Liver (tissue), 9 donors: ENCODE results near the gene EXOC3L1. TPM values are rescaled to one million over a fixed set of nuclear protein-coding genes. Genes with fewer than 3 reads are reported as not detected.

Experiments used
- DNase-seq: peaks from one replicate; pipeline ENCODE4 v3.0.0-alpha.2; 2017; ENCODE audit warnings: low spot score
- H3K27ac ChIP-seq, 2 donors: one replicate each; pipeline ENCODE4 v1.7.0; 2013; ENCODE audit warnings: inconsistent platforms in 2 of 2, low read length in 2 of 2, control low read depth in 1 of 2, low read depth in 1 of 2, mild to moderate bottlenecking in 1 of 2
- H3K27me3 ChIP-seq, 4 donors: one replicate each; pipeline versions ENCODE4 v1.6.1 to v1.7.0; 2013; ENCODE audit warnings: low read length in 3 of 4, inconsistent platforms in 1 of 4, mild to moderate bottlenecking in 1 of 4, moderate library complexity in 1 of 4; ENCODE audit not compliant: control insufficient read depth in 4 of 4, insufficient read depth in 4 of 4
- H3K36me3 ChIP-seq, 4 donors: one replicate each; pipeline versions ENCODE4 v1.6.1 to v1.7.0; 2013; ENCODE audit warnings: low read length in 3 of 4, mild to moderate bottlenecking in 3 of 4, low read depth in 1 of 4, moderate library complexity in 1 of 4; ENCODE audit not compliant: control insufficient read depth in 4 of 4, insufficient read depth in 3 of 4
- H3K4me1 ChIP-seq, 4 donors: one replicate each; pipeline versions ENCODE4 v1.6.1 to v1.7.0; 2013; ENCODE audit warnings: low read length in 3 of 4, mild to moderate bottlenecking in 3 of 4, moderate library complexity in 1 of 4; ENCODE audit not compliant: control insufficient read depth in 4 of 4, insufficient read depth in 4 of 4
- H3K4me3 ChIP-seq, 3 donors: one replicate each; pipeline versions ENCODE4 v1.6.1 to v1.7.0; 2013; ENCODE audit warnings: low read length in 3 of 3, control low read depth in 1 of 3, low read depth in 1 of 3, mild to moderate bottlenecking in 1 of 3
- H3K9ac ChIP-seq, 2 donors: one replicate each; pipeline ENCODE4 v1.7.0; 2013; ENCODE audit warnings: low read length in 2 of 2, mild to moderate bottlenecking in 2 of 2, moderate library complexity in 2 of 2, control low read depth in 1 of 2, low read depth in 1 of 2
- H3K9me3 ChIP-seq, 4 donors: one replicate each; pipeline versions ENCODE4 v1.6.1 to v1.7.0; 2013; ENCODE audit warnings: low read length in 3 of 4; ENCODE audit not compliant: control insufficient read depth in 4 of 4
- ATF3 ChIP-seq: IDR thresholded peaks from 2 replicates; pipeline ENCODE4 v1.6.1; 2016; ENCODE audit warnings: antibody characterized with exemption
- CTCF ChIP-seq: fragments of 150-350 bp; IDR thresholded peaks from 2 replicates; pipeline ENCODE4 v1.5.1; 2017; ENCODE audit warnings: improper control_type of control experiment, low read depth, low read length; ENCODE audit not compliant: missing input control
- EGR1 ChIP-seq, 2 donors: IDR thresholded peaks; 2 replicates each; pipeline ENCODE4 v1.6.1; 2016 to 2018; ENCODE audit warnings: antibody characterized with exemption in 2 of 2, low read depth in 2 of 2
- FOXA2 ChIP-seq: IDR thresholded peaks from 2 replicates; pipeline ENCODE4 v1.6.1; 2016; ENCODE audit warnings: antibody characterized with exemption
- GABPA ChIP-seq, 2 donors: IDR thresholded peaks in 1 of 2; conservative IDR thresholded peaks in 1 of 2; 2 replicates each; pipeline ENCODE4 v1.6.1; 2016; ENCODE audit warnings: antibody characterized with exemption in 2 of 2, mild to moderate bottlenecking in 1 of 2, moderate library complexity in 1 of 2
- HNF4A ChIP-seq, 2 donors: conservative IDR thresholded peaks; 2 replicates each; pipeline ENCODE4 v1.6.1; 2016; ENCODE audit warnings: antibody characterized with exemption in 2 of 2, mild to moderate bottlenecking in 2 of 2
- HNF4G ChIP-seq: IDR thresholded peaks from 2 replicates; pipeline ENCODE4 v1.6.1; 2016; ENCODE audit warnings: antibody characterized with exemption
- NR2F2 ChIP-seq: IDR thresholded peaks from 2 replicates; pipeline ENCODE4 v1.6.1; 2016; ENCODE audit warnings: antibody characterized with exemption
- RAD21 ChIP-seq, 2 donors: IDR thresholded peaks; 2 replicates each; pipeline ENCODE4 v1.6.1; 2016; ENCODE audit warnings: antibody characterized with exemption in 2 of 2, mild to moderate bottlenecking in 2 of 2
- SP1 ChIP-seq: IDR thresholded peaks from 2 replicates; pipeline ENCODE4 v1.6.1; 2018; ENCODE audit warnings: antibody characterized with exemption, mild to moderate bottlenecking
- YY1 ChIP-seq: IDR thresholded peaks from 2 replicates; pipeline ENCODE4 v1.6.1; 2016; ENCODE audit warnings: antibody characterized with exemption, mild to moderate bottlenecking
- WGBS: extraction: QIAGEN DNeasy Blood & Tissue Kit; methylation state at CpG from one replicate; pipeline ENCODE4 v1.1.7; 2013; 5-methylcytosine and 5-hydroxymethylcytosine counted together
- polyA plus RNA-seq, 2 donors: library from polyadenylated mRNA; stranded (reverse) in 1 of 2; unstranded in 1 of 2; fragments of 200-250 nt in 1 of 2; fragments of >200 nt in 1 of 2; fragmentation: Nextera tagmentation in 1 of 2; extraction: Ambion mirVana in 1 of 2; gene quantifications; one replicate each; pipeline versions ENCODE4 v1.2.1 to v1.2.3, GENCODE V29; 2013 to 2015
- total RNA-seq, 2 donors: library from RNA; depleted of rRNA; stranded (reverse); fragments of >200 nt; gene quantifications; one replicate each; pipeline ENCODE4 v1.2.3, GENCODE V29; 2014
- TF ChIP-seq, protein P1 (sequence below): IDR thresholded peaks from 2 replicates; pipeline ENCODE4 v1.6.1; 2016; ENCODE audit warnings: antibody characterized with exemption
- TF ChIP-seq, protein P2 (sequence below): IDR thresholded peaks from 2 replicates; pipeline ENCODE4 v1.6.1; 2016; ENCODE audit warnings: antibody characterized with exemption
- TF ChIP-seq, protein P3 (sequence below): IDR thresholded peaks from 2 replicates; pipeline ENCODE4 v1.6.1; 2016; ENCODE audit warnings: antibody characterized with exemption, mild to moderate bottlenecking
- donor health status: healthy.
- donor health status: healthy.
- donor health status: healthy.
- donor health status: healthy.
- donor health status: healthy.

Gene EXOC3L1
- total and polyA plus RNA-seq, 4 donors: 1.1 to 3.7 (median 2.8) TPM

DNA sequence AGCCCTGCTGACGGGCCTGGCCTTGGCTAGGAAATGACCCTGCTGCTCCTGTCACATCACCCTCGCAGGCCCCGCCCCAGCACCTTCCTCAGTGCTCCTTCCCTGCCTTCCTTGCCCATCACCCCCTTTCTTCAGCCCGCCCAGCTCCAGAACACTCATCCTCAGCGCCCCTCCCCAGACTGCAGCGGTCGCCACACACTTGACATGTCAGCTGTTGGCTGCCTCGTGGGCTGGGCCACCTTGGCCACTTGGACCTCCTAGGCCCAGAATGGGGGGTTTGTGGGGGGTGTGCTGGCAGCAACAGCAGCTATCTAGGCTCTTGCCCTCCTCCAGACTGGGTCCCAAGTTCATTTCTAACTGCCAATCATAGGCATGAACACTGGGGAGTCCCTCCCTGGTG, 19.6 kb upstream of the EXOC3L1 start:
- DNase-seq: no peak
- Histone ChIP-seq H3K36me3 (peaks cover 0 to 2% (median 0%) of the 10 kb centered on the region in 4 donors), H3K27ac (no peak overlapping the region), H3K27me3 (no peaks in the 10 kb centered on the region), H3K9ac (no peak overlapping the region), H3K9me3 (no peaks in the 10 kb centered on the region), H3K4me1 (peaks cover 18 to 39% (median 34%) of the 10 kb centered on the region in 4 donors), H3K4me3 (no peak overlapping the region)
- WGBS: 90% methylated on average over 8 of the region's 8 CpGs
- TF ChIP-seq YY1: no peak
- TF ChIP-seq, protein P1, sequence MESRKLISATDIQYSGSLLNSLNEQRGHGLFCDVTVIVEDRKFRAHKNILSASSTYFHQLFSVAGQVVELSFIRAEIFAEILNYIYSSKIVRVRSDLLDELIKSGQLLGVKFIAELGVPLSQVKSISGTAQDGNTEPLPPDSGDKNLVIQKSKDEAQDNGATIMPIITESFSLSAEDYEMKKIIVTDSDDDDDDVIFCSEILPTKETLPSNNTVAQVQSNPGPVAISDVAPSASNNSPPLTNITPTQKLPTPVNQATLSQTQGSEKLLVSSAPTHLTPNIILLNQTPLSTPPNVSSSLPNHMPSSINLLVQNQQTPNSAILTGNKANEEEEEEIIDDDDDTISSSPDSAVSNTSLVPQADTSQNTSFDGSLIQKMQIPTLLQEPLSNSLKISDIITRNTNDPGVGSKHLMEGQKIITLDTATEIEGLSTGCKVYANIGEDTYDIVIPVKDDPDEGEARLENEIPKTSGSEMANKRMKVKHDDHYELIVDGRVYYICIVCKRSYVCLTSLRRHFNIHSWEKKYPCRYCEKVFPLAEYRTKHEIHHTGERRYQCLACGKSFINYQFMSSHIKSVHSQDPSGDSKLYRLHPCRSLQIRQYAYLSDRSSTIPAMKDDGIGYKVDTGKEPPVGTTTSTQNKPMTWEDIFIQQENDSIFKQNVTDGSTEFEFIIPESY: no peak

- DNase-seq: no peak
- Histone ChIP-seq H3K27me3 (no peaks in the 10 kb centered on the region), H3K9ac (no peak overlapping the region), H3K27ac (no peak overlapping the region), H3K4me1 (peaks cover 14 to 27% (median 21%) of the 10 kb centered on the region in 4 donors), H3K9me3 (no peaks in the 10 kb centered on the region), H3K4me3 (no peak overlapping the region), H3K36me3 (peaks cover 0 to 9% (median under 1%) of the 10 kb centered on the region in 4 donors)
- 93% methylated on average over 11 of the region's 11 CpGs for WGBS
- TF ChIP-seq EGR1 (IDR thresholded peaks at IDR 0.05; ENCODE audit: low read depth in 2 of 2): no peak
- TF ChIP-seq, protein P2, sequence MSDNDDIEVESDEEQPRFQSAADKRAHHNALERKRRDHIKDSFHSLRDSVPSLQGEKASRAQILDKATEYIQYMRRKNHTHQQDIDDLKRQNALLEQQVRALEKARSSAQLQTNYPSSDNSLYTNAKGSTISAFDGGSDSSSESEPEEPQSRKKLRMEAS: no peak
- TF ChIP-seq NR2F2: no peak
- no peak for TF ChIP-seq HNF4G
- TF ChIP-seq, protein P3, sequence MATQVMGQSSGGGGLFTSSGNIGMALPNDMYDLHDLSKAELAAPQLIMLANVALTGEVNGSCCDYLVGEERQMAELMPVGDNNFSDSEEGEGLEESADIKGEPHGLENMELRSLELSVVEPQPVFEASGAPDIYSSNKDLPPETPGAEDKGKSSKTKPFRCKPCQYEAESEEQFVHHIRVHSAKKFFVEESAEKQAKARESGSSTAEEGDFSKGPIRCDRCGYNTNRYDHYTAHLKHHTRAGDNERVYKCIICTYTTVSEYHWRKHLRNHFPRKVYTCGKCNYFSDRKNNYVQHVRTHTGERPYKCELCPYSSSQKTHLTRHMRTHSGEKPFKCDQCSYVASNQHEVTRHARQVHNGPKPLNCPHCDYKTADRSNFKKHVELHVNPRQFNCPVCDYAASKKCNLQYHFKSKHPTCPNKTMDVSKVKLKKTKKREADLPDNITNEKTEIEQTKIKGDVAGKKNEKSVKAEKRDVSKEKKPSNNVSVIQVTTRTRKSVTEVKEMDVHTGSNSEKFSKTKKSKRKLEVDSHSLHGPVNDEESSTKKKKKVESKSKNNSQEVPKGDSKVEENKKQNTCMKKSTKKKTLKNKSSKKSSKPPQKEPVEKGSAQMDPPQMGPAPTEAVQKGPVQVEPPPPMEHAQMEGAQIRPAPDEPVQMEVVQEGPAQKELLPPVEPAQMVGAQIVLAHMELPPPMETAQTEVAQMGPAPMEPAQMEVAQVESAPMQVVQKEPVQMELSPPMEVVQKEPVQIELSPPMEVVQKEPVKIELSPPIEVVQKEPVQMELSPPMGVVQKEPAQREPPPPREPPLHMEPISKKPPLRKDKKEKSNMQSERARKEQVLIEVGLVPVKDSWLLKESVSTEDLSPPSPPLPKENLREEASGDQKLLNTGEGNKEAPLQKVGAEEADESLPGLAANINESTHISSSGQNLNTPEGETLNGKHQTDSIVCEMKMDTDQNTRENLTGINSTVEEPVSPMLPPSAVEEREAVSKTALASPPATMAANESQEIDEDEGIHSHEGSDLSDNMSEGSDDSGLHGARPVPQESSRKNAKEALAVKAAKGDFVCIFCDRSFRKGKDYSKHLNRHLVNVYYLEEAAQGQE: no peak
- TF ChIP-seq ATF3: no peak
- TF ChIP-seq, protein P1: no peak
- TF ChIP-seq GABPA (IDR thresholded peaks at IDR 0.05 in 1 of 2, conservative IDR thresholded peaks at IDR 0.05 in 1 of 2): no peak
- no peak for TF ChIP-seq YY1
- no peak for TF ChIP-seq CTCF
- no peak for TF ChIP-seq FOXA2
- TF ChIP-seq RAD21 (IDR thresholded peaks at IDR 0.05): no peak
- no peak for TF ChIP-seq HNF4A (conservative IDR thresholded peaks at IDR 0.05)
- TF ChIP-seq SP1: no peak
These were observed 18.4 kb upstream of the EXOC3L1 start for GRCh38 chr16:67208154-67208896.
